CD4-positive, CD25-positive, alpha-beta regulatory T cell (primary cell): Measurements from ENCODE around the gene NPTXR. TPM values are rescaled to one million over a fixed set of nuclear protein-coding genes. Genes with fewer than 3 reads are reported as not detected.

Experiments used
- ATAC-seq, 2 donors: fragments of 150-1000 bp; cut with Tn5 transposase; one replicate each; pipeline ENCODE4 v1.10.0; 2021; ENCODE audit warnings: low read depth in 2 of 2, moderate number of reproducible peaks in 2 of 2, moderate library complexity in 1 of 2
- DNase-seq, 3 donors: peaks; one replicate each; pipeline versions ENCODE4 v3.0.0 to v3.0.0-alpha.2; 2012 to 2022; ENCODE audit warnings: mixed read lengths in 1 of 3
- H3K27ac ChIP-seq: one replicate; pipeline ENCODE4 v1.7.0; 2013; ENCODE audit warnings: mild to moderate bottlenecking, low read length; ENCODE audit not compliant: insufficient read depth, poor library complexity, severe bottlenecking
- H3K27me3 ChIP-seq: one replicate; pipeline ENCODE4 v1.7.0; 2013; ENCODE audit warnings: low read length; ENCODE audit not compliant: control insufficient read depth, insufficient read depth
- H3K36me3 ChIP-seq: one replicate; pipeline ENCODE4 v1.7.0; 2013; ENCODE audit warnings: mild to moderate bottlenecking, low read length, moderate library complexity; ENCODE audit not compliant: control insufficient read depth, insufficient read depth
- H3K4me1 ChIP-seq: 2 replicates; pipeline ENCODE4 v1.7.0; 2013; ENCODE audit warnings: mild to moderate bottlenecking, low read length; ENCODE audit not compliant: insufficient read depth, control insufficient read depth, poor library complexity, severe bottlenecking
- H3K4me3 ChIP-seq: one replicate; pipeline ENCODE4 v1.7.0; 2013; ENCODE audit warnings: low read depth, mild to moderate bottlenecking, low read length, moderate library complexity
- H3K9me3 ChIP-seq, 2 experiments: 1 replicate in 1 of 2; 2 replicates in 1 of 2; pipeline ENCODE4 v1.7.0; 2013; ENCODE audit warnings: low read length in 2 of 2, mild to moderate bottlenecking in 1 of 2, moderate library complexity in 1 of 2; ENCODE audit not compliant: control insufficient read depth in 2 of 2
- H3K27ac Mint-ChIP-seq, 3 donors: one replicate each; pipeline ENCODE4 v1.8.0; 2020 to 2022; ENCODE audit warnings: mild to moderate bottlenecking in 3 of 3, mixed read lengths in 3 of 3, moderate library complexity in 2 of 3
- H3K27me3 Mint-ChIP-seq: one replicate; pipeline ENCODE4 v1.8.0; 2022; ENCODE audit warnings: mild to moderate bottlenecking, mixed read lengths
- H3K36me3 Mint-ChIP-seq: one replicate; pipeline ENCODE4 v1.8.0; 2020; ENCODE audit warnings: mixed read lengths
- H3K4me1 Mint-ChIP-seq, 4 donors: one replicate each; pipeline ENCODE4 v1.8.0; 2020 to 2022; ENCODE audit warnings: mixed read lengths in 4 of 4, mild to moderate bottlenecking in 1 of 4
- H3K4me3 Mint-ChIP-seq, 4 donors: one replicate each; pipeline ENCODE4 v1.8.0; 2020 to 2022; ENCODE audit warnings: mild to moderate bottlenecking in 4 of 4, mixed read lengths in 4 of 4, moderate library complexity in 3 of 4
- H3K9me3 Mint-ChIP-seq, 7 donors: one replicate each; pipeline ENCODE4 v1.8.0; 2020 to 2022; ENCODE audit warnings: mixed read lengths in 7 of 7, mild to moderate bottlenecking in 3 of 7, moderate library complexity in 2 of 7
- polyA plus RNA-seq, 4 donors: library from polyadenylated mRNA; unstranded; fragments of 300-500 nt; fragmentation: Illumina TruSeq; gene quantifications; one replicate each; pipeline ENCODE4 v1.2.3, GENCODE V29; 2021
- total RNA-seq: library from RNA; stranded (reverse); gene quantifications from one replicate; pipeline ENCODE4 v1.2.3, GENCODE V29; 2022

NPTXR gene
- total and polyA plus RNA-seq, 5 donors from 2014 or later = 0.32 to 1.3 (median 0.50) TPM; not detected in 1

DNA sequence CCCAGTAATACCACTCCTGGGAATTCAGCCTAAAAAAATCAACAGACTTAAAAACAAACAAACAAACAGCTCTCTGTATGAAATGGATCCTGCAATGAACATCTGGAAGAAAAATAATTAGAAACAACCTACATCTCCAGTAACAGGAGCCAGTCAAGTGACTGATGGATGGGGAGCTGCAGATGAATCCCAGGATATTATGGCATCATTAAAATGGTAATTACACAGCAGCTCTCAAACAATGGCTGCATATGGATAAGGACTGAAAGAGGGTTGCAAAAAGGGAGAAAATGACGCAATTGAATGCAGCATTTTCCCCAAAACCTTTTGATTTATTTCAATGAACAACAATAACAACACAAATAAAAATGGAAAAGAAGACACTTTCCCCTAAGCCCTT, 4.1 kb downstream of the NPTXR start:
- Histone ChIP-seq H3K9me3 (no peaks in the 10 kb centered on the region), H3K27ac (no peak overlapping the region), H3K4me1 (peaks cover 13% of the 10 kb centered on the region), H3K36me3 (no peaks in the 10 kb centered on the region), H3K27me3 (peaks cover 6% of the 10 kb centered on the region), H3K4me3 (no peak overlapping the region)
- H3K4me1 Mint-ChIP-seq = peaks cover 0 to 35% (median 5%) of the 10 kb centered on the region in 4 donors
- H3K4me3 Mint-ChIP-seq = peak overlapping the region in 1 of 4 donors; percentile 42
- peaks cover 0 to 2% (median 0%) of the 10 kb centered on the region in 7 donors for H3K9me3 Mint-ChIP-seq
- no peak for ATAC-seq
- H3K27me3 Mint-ChIP-seq = peaks cover 29% of the 10 kb centered on the region
- no peak for DNase-seq
- H3K36me3 Mint-ChIP-seq = peaks cover 7% of the 10 kb centered on the region
- no peak overlapping the region for H3K27ac Mint-ChIP-seq

DNA sequence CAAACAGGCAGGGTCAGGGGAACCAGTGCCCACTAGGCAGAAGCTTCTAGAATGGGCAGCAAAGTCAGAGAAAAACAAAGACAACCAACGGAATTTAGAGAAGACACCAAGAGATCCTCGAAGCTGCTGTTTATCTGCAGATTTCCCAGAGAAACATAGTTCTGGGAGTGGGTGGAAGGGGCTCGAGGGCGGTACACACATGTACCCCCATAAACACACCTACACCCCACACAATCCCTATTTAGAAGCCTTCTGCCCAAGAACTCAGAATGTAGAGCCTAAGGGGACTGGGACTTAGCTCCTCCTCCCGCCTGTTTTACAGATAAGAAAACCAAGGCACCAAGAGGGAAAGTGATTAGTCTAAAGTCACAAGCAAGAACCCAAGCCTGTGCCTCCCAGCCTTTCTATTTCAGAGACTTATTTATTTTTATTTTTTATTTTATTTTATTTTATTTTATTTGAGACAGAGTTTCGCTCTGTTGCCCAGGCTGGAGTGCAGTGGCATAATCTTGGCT, 6.4 kb downstream of the NPTXR start:
- Histone ChIP-seq H3K27ac (no peak overlapping the region), H3K27me3 (peaks cover 3% of the 10 kb centered on the region), H3K4me1 (peaks cover 2% of the 10 kb centered on the region), H3K4me3 (no peak overlapping the region), H3K36me3 (no peaks in the 10 kb centered on the region), H3K9me3 (no peaks in the 10 kb centered on the region)
- Mint-ChIP-seq H3K4me1 (peaks cover 0 to 26% (median 5%) of the 10 kb centered on the region in 4 donors), H3K27ac (peak overlapping the region in 1 of 3 donors; percentile 85), H3K4me3 (no peak overlapping the region), H3K36me3 (peaks cover 7% of the 10 kb centered on the region), H3K9me3 (peaks cover 0 to 2% (median 0%) of the 10 kb centered on the region in 7 donors), H3K27me3 (peaks cover 19% of the 10 kb centered on the region)
- ATAC-seq (no peak), DNase-seq (no peak)

DNA sequence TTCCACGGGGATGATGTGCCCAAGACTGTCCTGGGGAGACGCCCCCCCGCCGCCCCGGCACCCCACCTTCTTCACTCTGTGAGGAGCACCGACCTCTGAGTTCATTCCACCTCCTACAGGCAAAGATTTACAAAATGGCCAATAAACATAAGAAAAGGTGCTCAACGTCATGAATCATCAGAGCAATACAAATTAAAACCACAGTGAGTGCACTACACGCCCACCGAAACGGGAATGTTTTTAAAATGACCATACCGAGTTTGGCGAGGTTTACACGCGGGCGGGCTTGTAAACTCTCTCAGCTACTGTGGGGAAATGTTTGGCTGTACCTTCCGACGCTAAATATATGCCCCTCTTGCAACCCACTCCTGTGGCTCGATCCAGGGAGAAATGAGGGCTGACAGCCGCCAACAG, 7.9 kb downstream of the NPTXR start:
- no peak for DNase-seq
- H3K27me3 Mint-ChIP-seq = peaks cover 9% of the 10 kb centered on the region

DNA sequence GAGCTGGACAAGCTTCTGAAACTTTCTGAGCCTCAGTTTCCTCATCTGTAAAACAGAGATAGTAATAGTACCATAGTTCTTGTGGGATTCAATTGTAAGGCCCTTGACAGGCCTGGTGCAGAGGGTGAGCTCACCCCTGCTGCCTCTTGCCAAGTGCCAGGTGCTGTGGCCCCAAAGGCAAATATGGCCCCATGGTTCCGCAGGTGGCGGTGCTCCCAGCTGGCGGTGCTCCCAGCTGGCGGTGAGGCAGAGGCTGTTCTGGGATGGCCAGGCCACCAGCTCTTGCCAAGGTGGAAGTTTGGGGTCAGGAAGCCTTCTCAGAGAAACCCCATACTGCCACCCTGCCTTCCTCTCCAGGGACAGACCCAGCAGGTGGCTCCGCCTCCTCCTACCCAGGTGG, 8.8 kb downstream of the NPTXR start:
- Histone ChIP-seq H3K27me3 (no peaks in the 10 kb centered on the region), H3K4me3 (no peak overlapping the region), H3K36me3 (no peaks in the 10 kb centered on the region), H3K4me1 (no peaks in the 10 kb centered on the region), H3K27ac (no peak overlapping the region), H3K9me3 (no peaks in the 10 kb centered on the region)
- ATAC-seq = no peak
- Mint-ChIP-seq H3K4me1 (peaks cover 0 to 7% (median 3%) of the 10 kb centered on the region in 4 donors), H3K36me3 (peaks cover 4% of the 10 kb centered on the region), H3K4me3 (no peak overlapping the region), H3K9me3 (no peaks in the 10 kb centered on the region), H3K27ac (no peak overlapping the region), H3K27me3 (peaks cover 1% of the 10 kb centered on the region)
- no peak for DNase-seq

More for the DNA sequence above, 7.9 kb downstream of the NPTXR start:
- Mint-ChIP-seq H3K36me3 (peaks cover 7% of the 10 kb centered on the region), H3K4me3 (no peak overlapping the region), H3K4me1 (peaks cover 0 to 13% (median 4%) of the 10 kb centered on the region in 4 donors), H3K9me3 (peaks cover 0 to 2% (median 0%) of the 10 kb centered on the region in 7 donors), H3K27ac (no peak overlapping the region)
- no peak overlapping the region for H3K4me3 ChIP-seq
- no peak for ATAC-seq
- no peak overlapping the region for H3K27ac ChIP-seq
- H3K4me1 ChIP-seq = no peaks in the 10 kb centered on the region
- H3K9me3 ChIP-seq = no peaks in the 10 kb centered on the region
- no peaks in the 10 kb centered on the region for H3K36me3 ChIP-seq
- H3K27me3 ChIP-seq = peaks cover 2% of the 10 kb centered on the region

DNA sequence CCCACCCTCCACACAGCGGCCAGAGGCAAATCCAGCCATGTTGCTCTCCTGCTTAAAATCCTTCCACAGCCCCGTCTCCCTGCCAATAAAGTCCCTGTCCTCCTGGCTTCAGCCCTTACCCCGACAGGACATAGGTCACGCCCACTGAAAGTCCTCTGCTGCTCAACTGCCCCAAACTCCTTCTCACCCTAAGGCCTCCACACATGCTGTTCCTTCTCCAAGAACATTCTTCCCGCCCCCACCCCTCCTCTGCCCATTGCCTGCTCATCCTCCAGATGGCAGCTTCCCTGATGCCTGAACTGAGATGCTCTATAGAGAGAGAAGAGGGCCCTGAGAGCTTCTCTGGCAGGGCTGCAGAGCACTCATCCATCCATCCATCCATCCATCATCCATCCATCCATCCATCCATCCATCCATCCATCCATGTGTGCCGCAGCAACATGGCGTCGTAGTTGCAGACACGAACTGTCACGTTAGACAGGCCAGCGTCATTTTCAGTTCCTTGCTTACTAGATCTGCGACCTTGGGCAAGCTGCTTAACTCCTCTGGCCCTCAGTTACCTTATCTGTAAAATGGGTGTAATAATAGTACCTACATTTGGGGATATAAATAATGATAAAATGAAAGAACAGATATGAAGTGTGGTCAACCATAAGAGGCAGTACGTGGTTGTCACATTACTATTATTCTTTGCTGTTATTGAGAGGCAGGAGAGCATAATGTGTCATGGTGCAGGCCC, 9.4 kb downstream of the NPTXR start:
- H3K9me3 Mint-ChIP-seq = peaks cover 0 to 1% (median 0%) of the 10 kb centered on the region in 7 donors
- no peaks in the 10 kb centered on the region for H3K36me3 Mint-ChIP-seq
- Histone ChIP-seq H3K4me3 (no peak overlapping the region), H3K9me3 (no peaks in the 10 kb centered on the region), H3K27ac (no peak overlapping the region), H3K27me3 (no peaks in the 10 kb centered on the region), H3K4me1 (no peaks in the 10 kb centered on the region), H3K36me3 (no peaks in the 10 kb centered on the region)
- peak overlapping the region in 1 of 3 donors; percentile 93 for H3K27ac Mint-ChIP-seq
- peaks cover 0 to 3% (median 0%) of the 10 kb centered on the region in 4 donors for H3K4me1 Mint-ChIP-seq
- H3K27me3 Mint-ChIP-seq = no peaks in the 10 kb centered on the region
- ATAC-seq (no peak), DNase-seq (no peak)
- no peak overlapping the region for H3K4me3 Mint-ChIP-seq

DNA sequence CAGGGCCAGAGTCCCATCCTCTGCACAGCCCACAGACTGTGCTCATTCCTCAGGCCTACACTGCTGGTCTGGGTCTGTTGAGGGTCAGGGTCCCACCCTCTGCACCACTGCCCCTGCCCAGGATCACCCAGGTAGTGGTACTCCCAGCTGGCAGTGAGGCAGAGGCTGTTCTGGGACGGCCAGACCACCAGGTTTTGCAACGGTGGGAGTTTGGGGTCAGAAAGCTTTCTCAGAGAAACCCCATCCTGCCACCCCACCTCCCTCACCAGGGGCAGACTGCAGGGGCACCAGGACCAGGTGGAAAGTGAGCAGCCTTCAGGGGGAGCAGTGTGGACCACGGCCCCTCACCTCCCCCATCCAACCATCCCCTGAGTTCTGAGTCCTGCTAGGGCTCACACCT, 10.8 kb downstream of the NPTXR start:
- DNase-seq (no peak), ATAC-seq (no peak)
- Histone ChIP-seq H3K27ac (no peak overlapping the region), H3K9me3 (no peaks in the 10 kb centered on the region), H3K4me3 (no peak overlapping the region), H3K4me1 (no peaks in the 10 kb centered on the region), H3K27me3 (no peaks in the 10 kb centered on the region), H3K36me3 (no peaks in the 10 kb centered on the region)
- Mint-ChIP-seq H3K27ac (no peak overlapping the region), H3K27me3 (no peaks in the 10 kb centered on the region), H3K4me1 (peaks cover 0 to 3% (median 0%) of the 10 kb centered on the region in 4 donors), H3K4me3 (no peak overlapping the region), H3K36me3 (no peaks in the 10 kb centered on the region), H3K9me3 (peaks cover 0 to 1% (median 0%) of the 10 kb centered on the region in 7 donors)

DNA sequence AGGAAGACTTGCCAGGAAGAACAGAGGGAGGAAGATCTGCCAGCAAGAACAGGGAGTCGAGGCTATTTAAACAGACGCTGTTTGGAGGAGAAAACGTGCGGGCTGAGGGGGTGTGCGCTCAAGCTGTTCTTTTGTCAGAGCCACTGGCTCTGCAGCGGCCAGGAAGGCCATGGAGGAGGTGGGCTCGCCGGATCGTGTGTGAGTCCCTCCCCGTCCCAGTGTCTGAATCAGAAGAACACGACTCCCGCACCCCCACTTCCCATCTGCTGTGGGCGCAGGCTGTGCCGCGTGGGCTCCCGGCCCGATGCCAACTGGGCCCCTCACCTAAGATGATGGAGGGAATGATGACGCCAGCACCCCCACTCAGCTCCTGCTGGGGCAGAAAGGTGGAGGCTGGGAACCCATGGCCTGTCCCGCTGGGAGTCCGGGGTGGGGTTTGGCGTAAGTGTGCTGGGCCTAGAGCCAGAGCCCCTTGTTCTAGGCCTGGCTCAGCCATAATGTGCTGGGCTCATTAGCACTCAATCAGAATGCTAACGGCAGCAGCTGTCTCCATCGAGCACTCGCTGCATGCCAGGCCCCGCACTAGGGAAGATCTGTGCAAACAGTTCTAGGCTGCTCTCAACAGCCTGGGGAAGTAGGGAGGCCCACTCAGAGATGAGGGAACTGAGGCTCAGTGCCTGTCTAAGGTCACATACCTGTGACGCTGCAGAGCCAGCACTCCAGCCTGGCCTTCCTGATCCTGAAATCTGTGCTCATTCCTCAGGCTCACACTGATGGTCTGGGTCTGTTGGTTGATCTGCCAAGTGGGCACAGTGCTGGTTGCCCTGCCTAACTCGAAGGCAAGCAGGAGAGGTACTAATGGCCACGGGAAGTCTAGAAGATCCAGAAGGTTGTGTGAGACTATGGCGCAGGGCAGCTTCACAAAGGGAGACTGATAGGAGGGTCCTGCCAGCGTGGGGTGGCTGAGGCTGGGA, 11.5 kb downstream of the NPTXR start:
- peaks cover 0 to 3% (median 0%) of the 10 kb centered on the region in 4 donors for H3K4me1 Mint-ChIP-seq
- H3K4me3 Mint-ChIP-seq = no peak overlapping the region
- no peaks in the 10 kb centered on the region for H3K36me3 ChIP-seq
- no peaks in the 10 kb centered on the region for H3K36me3 Mint-ChIP-seq
- DNase-seq = no peak
- peaks cover 4% of the 10 kb centered on the region for H3K27me3 Mint-ChIP-seq
- H3K27ac ChIP-seq = no peak overlapping the region
- peaks cover 0 to 1% (median 0%) of the 10 kb centered on the region in 7 donors for H3K9me3 Mint-ChIP-seq
- H3K9me3 ChIP-seq = no peaks in the 10 kb centered on the region
- no peak overlapping the region for H3K4me3 ChIP-seq
- no peak for ATAC-seq
- no peaks in the 10 kb centered on the region for H3K27me3 ChIP-seq
- H3K4me1 ChIP-seq = no peaks in the 10 kb centered on the region
- no peak overlapping the region for H3K27ac Mint-ChIP-seq
